ENCODE results near the gene TSKU.

Gene TSKU

DNA sequence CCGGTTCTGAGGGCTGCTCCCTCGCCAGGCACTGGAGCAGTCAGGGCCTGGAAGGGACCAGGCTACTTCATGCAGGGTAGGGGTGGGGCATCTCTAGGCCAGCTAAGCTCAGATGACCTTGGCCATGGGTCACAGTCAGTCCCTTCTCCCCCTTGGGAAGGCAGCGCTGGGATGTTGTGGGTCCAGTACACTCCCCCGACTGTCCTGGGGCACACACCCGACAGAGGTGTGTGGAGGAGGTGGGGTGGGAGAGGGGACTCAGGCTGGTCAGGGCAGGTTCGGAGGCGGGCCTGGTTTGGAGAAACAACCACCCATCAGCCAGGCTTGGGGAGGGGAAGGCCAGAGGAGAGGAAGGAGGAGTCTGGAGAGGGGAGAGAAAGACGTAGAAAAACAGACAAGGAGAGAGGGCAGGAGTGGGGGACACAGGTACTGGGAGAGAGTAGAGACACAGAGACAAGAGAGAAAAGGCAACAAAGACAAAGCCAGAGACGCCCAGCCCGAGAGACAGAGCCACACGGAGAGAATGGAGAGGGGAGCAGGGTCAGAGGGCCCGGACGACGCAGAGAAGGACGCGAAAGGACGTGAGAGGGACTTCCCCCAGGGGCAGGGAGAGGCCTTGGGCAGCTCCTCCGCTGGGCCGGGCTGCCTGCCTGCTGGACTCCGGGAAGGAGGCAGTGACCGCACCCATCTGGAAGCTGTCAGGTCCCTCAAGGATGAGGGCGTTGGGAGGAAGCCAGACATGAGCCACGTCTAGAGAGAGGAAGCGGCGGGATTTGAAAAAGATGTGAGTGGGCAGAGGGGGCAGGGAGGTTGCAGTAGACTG is 30.6 kb upstream of the TSKU start:
- DNase-seq (ENCODE audit: low spot score): no peak

GRCh38 chr11:76753449-76753848 is 29.7 kb upstream of the TSKU start:
- DNase-seq (ENCODE audit: low spot score): no peak

- DNase-seq (ENCODE audit: low spot score): no peak
These were observed 29.2 kb upstream of the TSKU start for GRCh38 chr11:76753950-76754349.

DNA sequence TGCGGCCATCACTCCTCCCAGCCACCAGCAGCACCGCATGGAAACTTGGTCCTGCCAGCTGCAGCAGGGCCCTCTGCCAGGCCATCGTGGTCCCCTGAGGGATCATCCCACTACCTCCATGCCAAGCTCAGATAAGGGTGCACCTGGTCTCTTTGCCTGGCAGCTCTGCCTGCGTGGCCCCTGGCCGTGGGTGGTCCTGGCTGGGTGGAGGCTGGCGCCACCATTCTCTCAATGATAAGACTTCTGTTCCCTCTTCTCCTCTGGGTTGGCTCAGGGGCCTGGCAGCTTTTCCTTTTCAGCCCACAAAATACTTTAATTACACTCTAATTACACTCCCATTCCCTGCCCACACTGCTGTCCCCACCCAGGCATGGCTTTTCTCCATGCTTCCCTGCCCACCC is 26.8 kb upstream of the TSKU start:
- DNase-seq (ENCODE audit: low spot score): no peak

- no peak for DNase-seq (ENCODE audit: low spot score)
These were observed 24.8 kb upstream of the TSKU start for GRCh38 chr11:76758311-76758710.

DNA sequence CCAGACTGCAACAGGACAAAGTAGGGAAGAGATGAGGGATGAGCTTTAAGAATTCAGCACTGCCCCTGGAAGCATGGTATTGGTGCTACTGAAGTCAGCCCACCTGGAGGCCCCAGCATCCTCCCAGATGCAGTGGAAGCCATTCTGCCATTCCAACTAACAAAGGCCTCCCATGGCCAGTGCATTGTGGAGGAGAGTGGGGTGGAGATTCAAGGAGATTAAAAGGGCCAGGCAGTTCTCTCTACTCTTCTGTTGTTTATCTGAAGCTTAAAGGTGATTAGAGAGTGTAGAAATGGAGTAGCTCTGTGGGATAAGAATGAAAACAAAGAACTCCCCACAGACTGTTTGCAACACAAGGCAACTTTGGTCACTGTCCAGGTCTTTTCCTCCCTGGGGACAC is 24.1 kb upstream of the TSKU start:
- no peak for DNase-seq (ENCODE audit: low spot score)

DNA sequence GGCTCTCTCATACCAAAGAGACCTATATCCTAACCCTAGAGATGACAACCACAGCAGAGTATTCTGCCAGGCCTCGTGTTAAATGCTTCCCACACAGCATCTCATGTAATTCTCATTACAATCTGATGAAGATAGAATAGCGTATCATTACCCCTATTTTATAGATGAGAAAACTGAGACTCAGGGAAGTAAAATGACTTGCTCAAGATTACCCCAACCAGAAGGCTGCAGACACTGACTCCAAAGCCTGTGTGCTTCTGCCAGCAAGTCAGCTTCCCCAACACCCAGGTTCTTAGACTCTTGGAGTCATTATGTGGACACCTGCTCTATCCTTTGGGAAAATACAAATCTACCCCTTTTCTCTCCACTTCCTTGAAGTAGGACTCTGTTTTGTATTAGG is 23.6 kb upstream of the TSKU start:
- no peak for DNase-seq (ENCODE audit: low spot score)

DNA sequence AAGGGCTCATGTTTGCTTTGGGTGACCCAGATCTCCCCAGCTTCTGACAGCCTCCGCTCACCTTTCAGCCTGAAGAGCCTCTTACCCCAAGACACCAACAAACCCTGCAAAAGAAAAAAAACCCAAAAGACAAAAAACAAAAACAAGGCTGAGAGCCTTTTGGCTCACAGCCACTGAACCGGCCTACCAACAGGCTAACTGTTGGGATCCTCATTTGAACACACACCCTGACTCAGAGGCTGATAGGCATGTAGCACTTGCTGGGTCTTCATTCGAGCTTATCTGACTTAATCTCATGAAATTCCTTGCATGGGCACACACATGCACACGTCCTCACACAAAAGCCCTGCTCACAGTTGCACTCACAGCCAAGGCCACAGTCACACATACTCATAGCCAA is 22.9 kb upstream of the TSKU start:
- no peak for DNase-seq (ENCODE audit: low spot score)

DNA sequence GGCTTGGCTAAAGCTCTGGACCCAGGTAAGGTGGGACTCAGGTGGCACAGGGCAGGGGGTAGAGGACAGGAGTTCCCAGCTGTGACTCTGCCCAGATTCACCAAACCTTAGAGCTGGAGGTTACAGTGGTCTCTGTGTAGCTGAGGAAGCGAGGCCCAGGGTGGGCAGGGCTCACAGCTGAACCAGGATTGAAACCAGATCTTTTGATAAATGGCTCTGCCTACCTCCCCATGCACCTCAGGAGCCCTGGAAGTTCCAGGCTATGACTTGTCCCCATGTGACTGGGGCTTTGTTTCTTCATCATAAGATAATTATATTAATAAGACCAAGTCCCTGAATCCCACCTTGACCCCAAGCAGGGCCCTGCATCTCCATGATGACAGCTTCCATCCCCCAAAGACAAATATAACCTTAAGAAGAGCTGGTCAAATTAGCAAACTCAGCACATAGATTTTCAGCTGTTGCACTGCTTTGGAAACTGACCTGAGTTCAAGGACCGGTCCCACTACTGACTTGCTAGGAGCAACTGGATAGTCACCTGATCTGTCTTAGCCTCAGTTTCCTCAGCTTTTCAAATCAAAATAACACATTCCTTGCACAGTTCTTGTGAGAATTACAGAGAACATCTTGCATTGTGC is 21.3 kb upstream of the TSKU start:
- DNase-seq (ENCODE audit: low spot score): no peak

GRCh38 chr11:76762356-76762752 is 20.8 kb upstream of the TSKU start:
- no peak for DNase-seq (ENCODE audit: low spot score)

DNA sequence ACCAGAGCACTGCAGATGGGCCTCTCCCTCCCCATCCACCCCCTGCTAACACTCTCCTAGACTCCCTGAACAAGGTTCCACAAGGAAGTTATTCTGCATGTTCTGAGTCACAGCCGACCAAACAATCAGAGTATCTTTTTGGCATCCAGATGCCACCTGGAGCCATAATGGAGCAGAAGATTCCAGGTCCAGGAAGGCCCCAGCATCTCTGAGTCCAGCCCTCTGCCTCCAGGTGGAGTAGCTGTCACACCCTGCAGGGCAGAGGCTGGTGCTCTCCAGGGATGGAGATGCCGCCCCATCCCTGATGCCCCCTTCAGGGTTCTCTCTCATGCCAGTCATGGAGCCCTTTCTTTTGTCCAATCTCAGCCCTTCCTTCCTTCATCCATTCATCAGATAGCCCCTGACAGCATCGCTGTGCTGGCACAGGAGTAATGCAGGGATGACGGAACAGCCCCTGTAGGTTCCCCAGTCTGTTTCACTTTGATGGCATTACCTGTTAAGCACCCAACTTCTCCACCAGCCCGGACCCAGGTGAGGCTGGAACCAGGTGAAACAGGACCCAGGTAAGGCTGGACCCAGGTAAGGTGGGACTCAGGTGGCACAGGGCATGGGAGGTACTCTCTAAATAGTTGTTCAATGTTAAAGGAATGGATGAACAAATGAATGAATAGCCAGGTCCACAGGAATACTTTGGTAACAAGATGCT is 20.1 kb upstream of the TSKU start:
- DNase-seq (ENCODE audit: low spot score): no peak

GRCh38 chr11:76763573-76764346 is 19.4 kb upstream of the TSKU start:
- DNase-seq (ENCODE audit: low spot score): no peak

GRCh38 chr11:76764941-76765665 is 18.1 kb upstream of the TSKU start:
- no peak for DNase-seq (ENCODE audit: low spot score)

- no peak for DNase-seq (ENCODE audit: low spot score)
These were observed 17.2 kb upstream of the TSKU start for GRCh38 chr11:76765863-76766350.

DNA sequence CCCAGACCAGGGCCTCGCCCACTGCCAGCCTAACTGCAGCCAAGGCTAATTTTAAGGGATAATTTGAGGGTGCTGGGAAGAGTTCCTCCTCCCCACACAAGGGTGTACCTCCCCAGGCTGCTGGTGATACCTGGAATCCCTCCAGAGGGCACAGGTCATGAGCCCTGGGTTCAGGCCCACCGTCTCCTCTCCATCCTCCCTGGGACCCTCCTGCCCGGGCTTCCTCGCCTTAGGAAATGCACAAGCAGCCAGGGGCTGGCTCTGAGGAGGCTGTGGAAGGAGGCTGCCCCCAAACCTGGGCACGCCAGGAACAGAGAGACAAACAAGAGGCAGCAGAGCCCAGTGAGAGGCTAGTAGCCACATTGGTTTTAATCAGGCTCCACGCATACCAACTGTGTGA is 16.6 kb upstream of the TSKU start:
- DNase-seq (ENCODE audit: low spot score): no peak

- no peak for DNase-seq (ENCODE audit: low spot score)
These were observed 15.5 kb upstream of the TSKU start for GRCh38 chr11:76767659-76768058.

DNA sequence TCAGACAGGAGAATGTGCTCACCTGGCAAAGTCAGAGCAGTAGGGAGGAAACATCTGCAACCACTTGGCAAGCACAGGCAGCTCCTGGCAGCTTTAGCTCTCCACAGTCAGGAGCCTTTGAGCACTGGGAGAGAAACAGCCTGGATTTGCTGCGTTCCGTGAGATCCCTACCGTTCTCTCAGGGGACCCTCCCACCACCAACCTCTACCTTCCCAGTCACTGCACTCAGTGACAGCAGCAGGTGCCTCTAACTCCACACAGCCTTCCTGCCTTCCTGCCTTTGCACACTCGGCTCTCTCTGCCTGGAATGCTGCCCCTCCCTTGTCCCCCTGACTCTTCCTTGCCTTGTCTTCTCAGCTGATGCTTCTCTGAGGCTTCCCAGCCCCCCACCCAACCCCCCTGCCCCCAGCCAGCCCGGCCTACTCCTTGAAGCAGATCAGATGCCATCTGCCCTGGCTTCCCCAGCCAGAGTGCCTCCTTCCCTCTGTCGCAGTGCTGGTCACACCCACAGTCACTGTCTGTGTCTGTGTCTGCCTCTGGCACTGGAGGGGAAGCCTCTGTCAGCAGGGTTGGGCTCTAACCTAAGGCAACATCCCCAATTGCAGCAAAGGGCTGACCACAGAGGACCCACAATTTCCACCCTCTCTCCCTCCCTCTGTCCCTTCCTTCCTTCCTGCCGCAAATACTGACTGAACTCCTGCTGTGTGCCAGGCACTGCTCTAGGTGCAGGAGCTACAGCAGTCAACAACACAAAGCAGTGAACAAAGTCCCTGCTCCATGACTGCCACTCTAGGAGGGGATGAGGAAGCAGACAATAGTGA is 14.9 kb upstream of the TSKU start:
- DNase-seq (ENCODE audit: low spot score): peak; percentile 8

DNA sequence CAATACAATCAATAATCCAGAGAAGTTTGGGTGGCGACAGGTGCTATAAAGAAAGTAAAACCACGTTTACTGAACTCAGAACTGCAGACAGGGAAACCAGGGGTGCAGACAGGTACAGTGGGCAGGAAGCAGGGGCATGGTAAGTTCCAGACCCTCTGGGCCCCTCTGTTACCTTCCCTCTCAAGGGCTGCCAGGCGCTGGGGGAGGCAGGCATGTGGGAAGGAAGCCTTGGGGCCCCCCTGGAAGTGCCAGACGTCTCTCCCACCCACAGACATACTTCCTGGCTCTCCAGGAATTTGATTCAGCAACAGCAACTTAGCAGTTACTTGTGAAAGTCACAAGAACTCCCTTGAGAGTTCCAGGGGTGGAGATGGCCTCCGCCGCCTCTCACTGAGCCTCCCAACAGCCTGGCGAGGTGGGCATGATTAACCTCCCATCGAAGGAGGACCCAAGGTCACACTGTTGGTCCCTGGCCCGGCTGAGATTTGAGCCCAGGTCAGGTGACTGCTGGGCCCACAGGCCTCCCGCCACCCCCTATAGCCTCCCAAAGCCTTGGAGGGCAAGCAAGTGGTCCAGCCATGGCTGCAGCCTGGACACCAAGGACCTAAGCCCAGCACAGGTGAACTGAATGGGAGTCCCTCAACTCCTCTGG is 14.1 kb upstream of the TSKU start:
- no peak for DNase-seq (ENCODE audit: low spot score)

GRCh38 chr11:76769645-76770586 is 13.2 kb upstream of the TSKU start:
- no peak for DNase-seq (ENCODE audit: low spot score)

Data from CD4-positive, alpha-beta T cell treated with Interleukin-2 at 100 ng/mL for 4 hours (primary cell).